Lower leg skin (tissue), 3 donors: ENCODE data around the gene PPP2R5C.

Experiments
- POLR2A ChIP-seq, 2 donors: fragments of 450-650 bp; IDR thresholded peaks; one replicate each; pipeline ENCODE4 v1.6.1; 2016 to 2017; ENCODE audit warnings: antibody characterized with exemption in 2 of 2, mild to moderate bottlenecking in 1 of 2, moderate library complexity in 1 of 2
- TF ChIP-seq, protein P1 (sequence below), 3 donors: fragments of 450-650 bp; IDR thresholded peaks; one replicate each; pipeline ENCODE4 v1.5.1; 2016; ENCODE audit warnings: antibody characterized with exemption in 3 of 3, mild to moderate bottlenecking in 3 of 3, moderate library complexity in 2 of 3

DNA sequence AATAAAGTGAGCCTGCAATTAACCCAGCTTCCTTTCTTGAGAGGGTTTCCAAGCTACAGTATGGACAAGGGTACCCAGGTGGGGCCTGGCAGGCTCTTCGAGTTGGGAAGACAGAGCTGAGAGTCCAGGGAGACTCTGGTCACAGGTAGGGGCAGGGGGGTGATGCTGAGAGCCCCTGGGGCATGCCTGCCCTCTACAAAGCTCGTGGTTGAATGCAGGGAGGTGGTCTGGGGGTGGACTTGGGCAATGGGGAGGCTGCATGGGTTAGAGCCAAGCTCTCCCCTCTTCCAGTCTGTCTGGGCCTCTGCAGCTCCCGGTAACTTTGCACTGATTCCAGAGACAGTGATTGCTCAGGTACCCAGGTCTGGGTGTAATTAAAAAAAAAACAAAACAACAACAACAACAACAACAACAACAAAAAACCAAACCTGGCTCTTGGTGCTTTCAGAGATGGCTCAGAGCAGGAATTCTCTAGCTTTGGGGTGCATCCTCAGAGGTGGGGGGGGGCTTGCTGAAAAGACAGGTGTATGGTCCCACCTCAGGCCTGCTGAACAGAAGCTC is 30.8 kb upstream of the PPP2R5C start:
- TF ChIP-seq, protein P1, sequence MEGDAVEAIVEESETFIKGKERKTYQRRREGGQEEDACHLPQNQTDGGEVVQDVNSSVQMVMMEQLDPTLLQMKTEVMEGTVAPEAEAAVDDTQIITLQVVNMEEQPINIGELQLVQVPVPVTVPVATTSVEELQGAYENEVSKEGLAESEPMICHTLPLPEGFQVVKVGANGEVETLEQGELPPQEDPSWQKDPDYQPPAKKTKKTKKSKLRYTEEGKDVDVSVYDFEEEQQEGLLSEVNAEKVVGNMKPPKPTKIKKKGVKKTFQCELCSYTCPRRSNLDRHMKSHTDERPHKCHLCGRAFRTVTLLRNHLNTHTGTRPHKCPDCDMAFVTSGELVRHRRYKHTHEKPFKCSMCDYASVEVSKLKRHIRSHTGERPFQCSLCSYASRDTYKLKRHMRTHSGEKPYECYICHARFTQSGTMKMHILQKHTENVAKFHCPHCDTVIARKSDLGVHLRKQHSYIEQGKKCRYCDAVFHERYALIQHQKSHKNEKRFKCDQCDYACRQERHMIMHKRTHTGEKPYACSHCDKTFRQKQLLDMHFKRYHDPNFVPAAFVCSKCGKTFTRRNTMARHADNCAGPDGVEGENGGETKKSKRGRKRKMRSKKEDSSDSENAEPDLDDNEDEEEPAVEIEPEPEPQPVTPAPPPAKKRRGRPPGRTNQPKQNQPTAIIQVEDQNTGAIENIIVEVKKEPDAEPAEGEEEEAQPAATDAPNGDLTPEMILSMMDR (IDR thresholded peaks at IDR 0.05): no peak
- TF ChIP-seq POLR2A (IDR thresholded peaks at IDR 0.05): no peak
